ENCODE data around the gene ETV3. TPM values are rescaled to one million over a fixed set of nuclear protein-coding genes. Genes with fewer than 3 reads are reported as not detected.

ETV3 gene
- total RNA-seq, 1 experiment from 2014 or later = 36.3 TPM

- Histone ChIP-seq H3K23me2 (ENCODE audit: insufficient read length, low read depth, low read length, poor library complexity, severe bottlenecking) (no peaks in the 10 kb centered on the region), H2AFZ (ENCODE audit: low read length) (no peak overlapping the region), H4K5ac (ENCODE audit: insufficient read length, low read depth, low read length) (no peak overlapping the region), H4K20me1 (ENCODE audit: control insufficient read depth, insufficient read depth, insufficient read length) (no peaks in the 10 kb centered on the region), H3K14ac (ENCODE audit: insufficient read depth, low read length) (no peak overlapping the region), H3K4ac (ENCODE audit: low read depth, low read length) (no peak overlapping the region), H3K18ac (ENCODE audit: insufficient read length, low read depth, low read length) (peak overlapping the region; percentile 52), H2BK15ac (ENCODE audit: low read depth, low read length) (no peak overlapping the region; the same call in 1 of the 2 replicates), H3K79me1 (ENCODE audit: insufficient read depth, low read depth, low read length, poor library complexity, severe bottlenecking) (no peaks in the 10 kb centered on the region), H3K56ac (ENCODE audit: insufficient read length, low read depth, low read length) (no peak overlapping the region), H3K4me1 (ENCODE audit: insufficient read depth, low read length) (no peaks in the 10 kb centered on the region; the same call in 1 of the 2 replicates), H3T11ph (ENCODE audit: low read length) (no peak overlapping the region), H2AK5ac (ENCODE audit: insufficient read length, low read length) (no peak overlapping the region), H3K27ac (ENCODE audit: insufficient read length, low read depth, low read length) (no peak overlapping the region), H2BK5ac (ENCODE audit: insufficient read length, low read length) (no peak overlapping the region), H2BK12ac (ENCODE audit: insufficient read length, low read depth, low read length) (no peak overlapping the region), H3K9ac (ENCODE audit: extremely low read depth, insufficient read length, low read length) (no peak overlapping the region), H3K4me2 (ENCODE audit: insufficient read depth, insufficient read length, low read length) (no peak overlapping the region), H3K79me2 (ENCODE audit: insufficient read depth, low read length) (no peaks in the 10 kb centered on the region), H4K8ac (replicated peaks; ENCODE audit: insufficient read length, low read depth, low read length) (no peak overlapping the region), H4K91ac (ENCODE audit: insufficient read length, low read depth, low read length) (no peak overlapping the region), H3K9me3 (ENCODE audit: control insufficient read depth, low read depth, low read length) (no peaks in the 10 kb centered on the region), H2BK20ac (ENCODE audit: low read depth, low read length, poor library complexity, severe bottlenecking) (no peak overlapping the region), H3K27me3 (ENCODE audit: insufficient read depth, low read length) (no peaks in the 10 kb centered on the region; the same call in 1 of the 2 replicates), H3K23ac (ENCODE audit: insufficient read length, low read depth, low read length) (no peak overlapping the region), H2BK120ac (ENCODE audit: low read depth, low read length, poor library complexity, severe bottlenecking) (no peak overlapping the region)
- H3K27ac Mint-ChIP-seq = peak overlapping the region in 1 of 3 experiments; percentile 54; a peak in 1 of 7 replicates
- peaks cover 25 to 49% of the 10 kb centered on the region in 2 experiments for H3K4me1 Mint-ChIP-seq
- H3K36me3 Mint-ChIP-seq (ENCODE audit: insufficient read depth in 1 of 3, low read depth in 3 of 3) = no peaks in the 10 kb centered on the region
- no peak for DNase-seq
- H3K27me3 Mint-ChIP-seq (ENCODE audit: low read depth) = peaks cover 45% of the 10 kb centered on the region
- no peak for TF ChIP-seq CTCF (conservative IDR thresholded peaks at IDR 0.05)
- no CpG with 5 or more reads among the region's 6 CpGs for WGBS (ENCODE audit: extremely low coverage, insufficient read length, low lambda C conversion rate)
- H3K4me3 Mint-ChIP-seq = no peak overlapping the region; a peak in 1 of 5 replicates
- H3K9me3 Mint-ChIP-seq = no peaks in the 10 kb centered on the region; a peak in 1 of 5 replicates
Observed at GRCh38 chr1:157105988-157106812, 32.0 kb downstream of the ETV3 start.
